GM20431 (cell line): ENCODE measurements around the gene STARD6.
"Not testable (repeated sequence)": the region's sequence is repeated elsewhere in the genome, so short reads cannot be mapped to it uniquely, and the experiment has no call there.

Experiments
- in situ Hi-C: fragments of 300-500 bp; cut with MseI, MboI; formaldehyde crosslinking; loops from one replicate; pipeline ENCODE4 v1.15.0; 2020; ENCODE audit warnings: low sequenced_read_pairs; ENCODE audit not compliant: unreplicated experiment

The STARD6 gene

GRCh38 chr18:54357082-54357659, 487 bp downstream of the STARD6 start:
- in situ Hi-C loops = no loop called here

- in situ Hi-C loops = no loop called here
These were observed 6.5 kb downstream of the STARD6 start for GRCh38 chr18:54351186-54351585.

- in situ Hi-C loops = no loop called here
These were observed 19.4 kb downstream of the STARD6 start for GRCh38 chr18:54338230-54338629.

GRCh38 chr18:54335638-54336173, 22.0 kb downstream of the STARD6 start:
- in situ Hi-C loops = no loop called here

- in situ Hi-C loops = no loop called here
These were observed 26.7 kb downstream of the STARD6 start for GRCh38 chr18:54330768-54331548.

GRCh38 chr18:54329787-54330186, 27.9 kb downstream of the STARD6 start:
- in situ Hi-C loops = no loop called here

- in situ Hi-C loops = no loop called here
These were observed 29.8 kb downstream of the STARD6 start for GRCh38 chr18:54327818-54328217.

- in situ Hi-C loops = no loop called here
These were observed 33.7 kb downstream of the STARD6 start for GRCh38 chr18:54323970-54324369.

- in situ Hi-C loops = no loop called here
These were observed 34.1 kb downstream of the STARD6 start for GRCh38 chr18:54323561-54323960.

GRCh38 chr18:54316071-54316820, 41.4 kb downstream of the STARD6 start:
- in situ Hi-C loops = no loop called here

- in situ Hi-C loops = not testable (repeated sequence)
These were observed 48.1 kb downstream of the STARD6 start for GRCh38 chr18:54309564-54309963.

- in situ Hi-C loops = no loop called here
These were observed 54.2 kb downstream of the STARD6 start for GRCh38 chr18:54303408-54303807.

GRCh38 chr18:54298991-54299390, 58.7 kb downstream of the STARD6 start:
- in situ Hi-C loops = not testable (repeated sequence)

- in situ Hi-C loops = no loop called here
These were observed 61.6 kb downstream of the STARD6 start for GRCh38 chr18:54296062-54296461.

- in situ Hi-C loops = no loop called here
These were observed 63.4 kb downstream of the STARD6 start for GRCh38 chr18:54294274-54294673.

GRCh38 chr18:54284981-54285785, 72.5 kb downstream of the STARD6 start:
- in situ Hi-C loops = no loop called here

- in situ Hi-C loops = no loop called here
These were observed 73.1 kb downstream of the STARD6 start for GRCh38 chr18:54284535-54284934.

GRCh38 chr18:54280220-54280569, 77.5 kb downstream of the STARD6 start:
- in situ Hi-C loops = no loop called here

GRCh38 chr18:54279477-54280219, 78.0 kb downstream of the STARD6 start:
- in situ Hi-C loops = no loop called here
